Cortex of kidney (tissue), 1 donor: ENCODE results near the gene SPATA45.

Source experiments
- DNase-seq: peaks from one replicate; lab custom pipeline; 2025; lab: John Stamatoyannopoulos, UW

Gene SPATA45

GRCh38 chr1:212828395-212828794 is 19.1 kb downstream of the SPATA45 start:
- no peak for DNase-seq

GRCh38 chr1:212827831-212828278 is 19.6 kb downstream of the SPATA45 start:
- DNase-seq = no peak

- DNase-seq = no peak
These were observed 20.2 kb downstream of the SPATA45 start for GRCh38 chr1:212827171-212827776.

GRCh38 chr1:212825798-212826452 is 21.5 kb downstream of the SPATA45 start:
- no peak for DNase-seq

- no peak for DNase-seq
These were observed 23.2 kb downstream of the SPATA45 start for GRCh38 chr1:212824201-212824600.

- DNase-seq = no peak
These were observed 24.5 kb downstream of the SPATA45 start for GRCh38 chr1:212822956-212823355.

GRCh38 chr1:212820969-212821368 is 26.5 kb downstream of the SPATA45 start:
- no peak for DNase-seq

GRCh38 chr1:212819726-212820125 is 27.7 kb downstream of the SPATA45 start:
- no peak for DNase-seq

- DNase-seq = no peak
These were observed 30.7 kb downstream of the SPATA45 start for GRCh38 chr1:212816567-212817278.

- DNase-seq = no peak
These were observed 32.7 kb downstream of the SPATA45 start for GRCh38 chr1:212814537-212815334.

- no peak for DNase-seq
These were observed 41.7 kb downstream of the SPATA45 start for GRCh38 chr1:212805767-212806166.

GRCh38 chr1:212797681-212798080 is 49.8 kb downstream of the SPATA45 start:
- no peak for DNase-seq

GRCh38 chr1:212794561-212795014 is 52.9 kb downstream of the SPATA45 start:
- no peak for DNase-seq

GRCh38 chr1:212792396-212792908 is 55.0 kb downstream of the SPATA45 start:
- DNase-seq = no peak

GRCh38 chr1:212791676-212792395 is 55.6 kb downstream of the SPATA45 start, which contains the start of the genes NSL1 and TATDN3:
TSS of gene NSL1 (minus strand) at chr1:212791777. CDS start at chr1:212791763, 14 bp downstream.
TSS of gene TATDN3 (plus strand) at chr1:212791894. CDS start at chr1:212791922, 28 bp downstream.
- peak; percentile 58 for DNase-seq

- DNase-seq = no peak
These were observed 56.2 kb downstream of the SPATA45 start for GRCh38 chr1:212791261-212791675.

GRCh38 chr1:212785871-212786270 is 61.6 kb downstream of the SPATA45 start:
- DNase-seq = no peak

- DNase-seq = no peak
These were observed 63.5 kb downstream of the SPATA45 start for GRCh38 chr1:212783976-212784375.

- no peak for DNase-seq
These were observed 64.9 kb downstream of the SPATA45 start for GRCh38 chr1:212782422-212783154.

GRCh38 chr1:212781225-212781624 is 66.2 kb downstream of the SPATA45 start:
- DNase-seq = no peak
